Measurements from ENCODE around the gene HAUS7. TPM values are rescaled to one million over a fixed set of nuclear protein-coding genes. Genes with fewer than 3 reads are reported as not detected.

HAUS7 gene
- total and polyA plus RNA-seq, 2 of the 8 experiments (the other 6 are each of a cell fraction or from before 2014, with no cell fraction given) = 45.4 to 54.0 TPM

DNA sequence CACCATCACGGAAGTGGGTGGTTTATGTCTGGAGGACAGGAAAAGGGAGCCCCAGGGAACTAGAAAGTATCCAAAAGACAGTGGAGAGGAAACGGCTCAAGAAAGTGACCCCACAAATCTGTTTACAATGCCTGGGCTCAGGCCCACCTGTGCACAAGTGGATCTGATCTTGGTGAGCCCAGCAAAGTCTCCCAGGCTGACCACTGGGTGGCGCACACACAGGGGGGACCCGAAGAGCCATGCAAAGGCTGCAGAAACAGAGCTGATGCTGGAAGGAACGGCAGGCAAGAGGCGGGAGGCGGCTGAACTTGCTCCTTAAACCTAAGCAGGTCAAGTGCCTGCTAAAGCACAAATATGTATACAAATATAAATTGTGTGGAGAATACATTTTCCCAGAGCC is 9.6 kb downstream of the HAUS7 start (continued):
- TF ChIP-seq RBBP5 (IDR thresholded peaks at IDR 0.05; ENCODE audit: borderline replicate concordance, low read depth, low read length) (no peak), TAF1 (IDR thresholded peaks at IDR 0.05; ENCODE audit: low read depth, low read length) (no peak)
